ENCODE measurements around the gene RIPK3.
"Not testable (repeated sequence)": the region's sequence is repeated elsewhere in the genome, so short reads cannot be mapped to it uniquely, and the experiment has no call there.

RIPK3 gene

DNA sequence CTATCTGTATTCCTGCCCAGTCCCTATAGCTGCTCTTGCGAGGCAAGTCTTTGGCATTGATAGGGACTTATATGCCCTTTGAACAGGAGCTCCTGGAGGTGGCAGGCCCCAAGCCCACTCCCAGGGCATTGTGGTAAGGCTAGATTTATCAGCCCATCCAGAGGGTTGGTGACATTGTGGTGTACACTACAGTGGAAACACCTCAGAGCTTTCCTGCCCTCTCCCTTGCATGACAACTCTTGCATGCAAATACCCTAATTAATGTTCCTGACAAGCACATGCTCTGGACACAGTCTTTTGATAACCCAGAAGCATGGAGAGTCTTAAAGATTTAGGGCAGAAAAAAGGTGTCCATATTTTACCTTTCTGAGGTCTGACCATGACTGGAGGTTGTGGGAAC, 815 bp upstream of the RIPK3 start:
- DNase-seq = no peak

DNA sequence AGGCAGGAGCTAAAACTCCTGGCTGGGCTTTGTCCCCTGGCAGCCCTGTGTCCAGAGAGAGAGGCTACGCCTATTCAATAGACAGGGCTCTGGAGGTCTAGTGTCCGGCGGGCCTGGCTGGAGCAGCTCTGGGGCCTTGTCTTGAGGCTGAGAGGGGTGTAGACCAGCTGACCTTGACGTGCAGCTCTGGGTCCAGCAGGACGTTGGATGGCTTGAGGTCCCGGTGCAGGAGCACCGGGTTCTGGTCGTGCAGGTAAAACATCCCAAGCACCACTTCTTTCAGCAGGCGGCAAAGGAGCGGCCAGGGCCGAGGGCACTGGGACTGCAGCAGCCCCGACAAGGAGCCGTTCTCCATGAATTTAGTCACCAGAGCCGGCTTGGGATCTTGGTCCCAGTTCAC, 948 bp downstream of the RIPK3 start:
- DNase-seq = no peak

DNA sequence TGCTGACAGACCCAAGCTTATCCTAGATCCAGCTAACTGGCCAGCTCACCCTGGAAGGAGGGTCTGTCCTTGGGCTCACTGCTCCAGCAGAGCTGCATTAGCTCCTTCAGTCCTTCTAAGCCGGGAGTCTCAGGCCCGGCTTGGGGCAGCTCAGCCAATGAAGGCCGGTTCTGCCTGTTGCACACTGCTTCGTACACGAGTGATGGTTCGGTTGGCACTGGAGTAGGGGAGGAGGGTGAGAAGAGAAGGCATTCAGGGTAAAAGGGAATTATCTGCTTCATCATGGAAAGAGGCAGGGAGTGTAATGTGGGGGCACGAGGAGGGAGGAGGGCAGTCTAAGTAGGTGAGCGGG, 2.0 kb downstream of the RIPK3 start:
- DNase-seq = no peak

DNA sequence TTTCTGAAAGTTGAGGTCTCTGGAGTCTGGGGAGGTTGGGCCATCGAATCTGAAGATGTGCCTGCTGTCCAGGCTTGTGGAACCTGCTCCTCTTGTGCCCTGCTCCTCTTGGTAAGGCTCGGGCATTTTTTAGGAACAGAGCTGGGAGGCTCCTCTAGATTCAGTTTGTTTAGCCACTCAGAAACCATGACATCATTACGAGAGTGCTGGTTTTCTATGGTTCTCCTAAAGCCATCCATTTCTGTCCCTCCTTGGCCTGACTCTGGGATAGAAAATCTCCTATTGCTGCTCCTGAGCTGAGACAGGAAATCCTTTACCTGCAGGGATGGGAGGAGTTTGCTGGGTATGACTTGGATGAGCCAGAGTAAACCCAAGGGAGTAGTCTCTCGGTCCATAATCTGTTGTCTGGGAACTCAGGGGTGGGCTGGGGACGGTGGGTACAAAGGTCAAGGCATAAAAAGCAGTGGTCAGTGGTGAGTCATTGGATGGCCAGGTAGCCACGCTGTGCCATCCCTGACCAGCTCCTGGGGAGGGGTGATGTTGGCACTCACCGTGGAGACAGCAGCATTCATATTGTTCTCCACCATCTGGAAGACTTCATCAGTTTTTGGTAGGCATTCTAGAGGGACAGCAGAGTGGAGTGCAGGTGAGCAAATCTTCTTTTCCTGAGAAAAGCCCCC, 2.5 kb downstream of the RIPK3 start:
- no peak for DNase-seq

DNA sequence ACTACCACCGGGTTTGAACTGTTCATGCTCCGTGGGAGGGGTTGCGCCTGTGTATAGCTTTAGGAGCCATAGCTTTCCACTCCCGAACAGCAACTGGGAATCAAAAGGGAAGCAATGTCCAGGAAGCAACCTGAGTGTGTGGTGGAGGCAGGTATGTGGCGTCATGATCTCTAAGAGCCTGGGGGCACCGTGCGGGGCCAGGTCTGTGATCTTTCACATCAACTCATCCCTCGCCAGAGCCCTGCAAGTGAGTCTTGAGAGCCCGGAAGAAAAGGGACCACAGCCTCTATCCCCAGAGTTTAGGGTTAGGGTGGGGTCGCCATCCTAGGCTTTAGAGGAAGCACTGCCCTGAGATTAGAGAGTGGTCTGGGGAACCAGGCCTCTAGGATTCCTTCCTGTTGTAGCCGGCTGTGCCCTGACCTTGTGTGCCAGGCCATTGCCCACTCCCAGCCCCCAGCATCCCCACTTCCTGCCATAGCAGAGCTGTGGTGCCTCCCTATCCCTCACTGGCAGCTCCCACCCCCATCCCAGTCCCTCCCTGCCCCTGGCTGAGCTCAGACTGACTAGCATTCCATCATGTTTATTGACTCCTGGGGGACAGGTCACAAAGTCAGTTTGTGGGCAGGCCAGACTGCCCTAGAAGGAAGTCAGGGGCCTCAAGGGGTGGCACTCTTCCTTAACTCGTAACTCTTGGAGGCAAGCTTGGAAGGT, 4.2 kb downstream of the RIPK3 start:
- DNase-seq = no peak

DNA sequence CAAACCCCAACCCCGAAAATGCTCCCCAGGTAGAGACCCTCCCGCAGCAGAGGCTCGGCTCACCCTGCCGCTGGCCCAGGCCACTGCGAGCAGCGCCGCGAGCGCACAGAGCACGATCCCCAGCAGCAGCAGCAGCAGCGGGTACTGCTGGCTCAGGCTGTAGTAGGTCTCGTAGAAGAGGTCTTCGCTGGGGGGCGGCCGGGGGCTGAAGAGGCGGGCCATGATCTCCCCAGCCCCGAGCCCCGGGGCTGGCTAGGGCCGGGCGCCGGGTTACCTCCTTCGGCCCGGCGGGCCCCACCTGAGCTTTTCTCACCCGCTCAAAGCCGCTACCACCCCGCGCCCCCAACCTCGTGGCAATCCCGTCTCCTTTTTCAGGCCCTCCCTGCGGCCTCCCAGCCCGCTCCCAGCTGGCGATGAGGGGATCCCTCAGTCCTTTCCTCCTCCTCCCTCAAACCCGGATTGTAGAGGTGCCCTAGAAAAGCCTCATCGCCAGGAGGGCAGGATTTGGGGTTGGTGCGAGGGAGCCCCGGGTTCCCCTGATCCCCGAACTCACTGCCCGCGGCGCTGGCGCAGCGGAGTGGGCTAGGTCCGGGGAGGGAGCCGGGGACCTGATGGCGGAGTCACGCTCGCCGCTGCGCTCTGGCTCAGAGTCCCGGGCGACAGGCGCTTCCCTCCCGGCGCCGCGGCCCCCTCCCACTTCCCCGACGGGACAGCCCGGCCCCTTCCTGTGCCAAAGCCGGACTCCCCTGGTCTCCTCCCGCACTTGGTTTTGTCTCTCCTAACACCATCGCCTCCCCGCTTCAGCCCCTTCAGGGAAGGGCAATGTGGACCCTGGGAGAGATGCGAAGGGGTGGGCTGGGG, 5.1 kb downstream of the RIPK3 start, which contains the start of gene ADCY4:
ADCY4 (minus strand) TSS at position 641 of the 861 bp plus-strand sequence; CDS start at position 222, 419 bp downstream.
- no peak for DNase-seq

DNA sequence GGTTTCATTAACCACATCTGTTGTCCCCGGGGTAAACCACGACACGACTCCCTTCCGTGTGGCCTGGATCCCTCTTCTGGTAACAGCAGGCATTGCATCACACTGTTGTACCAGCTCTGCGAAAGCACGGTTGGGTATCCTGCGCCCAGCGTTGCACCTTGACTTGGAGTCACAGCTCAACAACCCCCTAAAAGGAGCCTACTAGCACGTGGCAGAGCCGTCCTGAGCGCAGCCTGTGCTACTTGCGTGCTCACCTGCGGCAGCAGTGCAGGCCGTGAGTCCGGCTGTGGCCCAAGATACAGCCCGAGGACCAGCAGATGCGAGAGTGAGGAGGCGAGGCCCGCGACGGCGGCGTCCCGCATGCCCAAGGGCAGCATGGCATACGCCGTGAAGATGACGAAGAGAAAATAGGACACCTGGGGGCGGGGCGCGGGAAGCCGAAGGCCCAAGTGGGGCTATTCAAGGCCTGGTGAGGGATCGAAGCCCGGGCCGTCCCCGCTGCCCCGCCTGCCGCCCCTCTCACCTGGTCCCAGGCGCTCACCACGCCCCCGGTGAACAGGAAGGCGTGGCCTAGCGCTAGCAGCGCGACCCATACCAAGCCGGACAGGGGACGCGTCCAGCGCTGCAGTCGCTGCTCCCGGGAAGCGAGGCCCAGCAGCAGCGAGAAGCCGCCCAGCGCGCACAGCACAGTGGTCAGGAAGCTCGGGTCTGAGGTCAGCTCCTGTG, 7.4 kb downstream of the RIPK3 start:
- DNase-seq = peak; percentile 72 to 77

DNA sequence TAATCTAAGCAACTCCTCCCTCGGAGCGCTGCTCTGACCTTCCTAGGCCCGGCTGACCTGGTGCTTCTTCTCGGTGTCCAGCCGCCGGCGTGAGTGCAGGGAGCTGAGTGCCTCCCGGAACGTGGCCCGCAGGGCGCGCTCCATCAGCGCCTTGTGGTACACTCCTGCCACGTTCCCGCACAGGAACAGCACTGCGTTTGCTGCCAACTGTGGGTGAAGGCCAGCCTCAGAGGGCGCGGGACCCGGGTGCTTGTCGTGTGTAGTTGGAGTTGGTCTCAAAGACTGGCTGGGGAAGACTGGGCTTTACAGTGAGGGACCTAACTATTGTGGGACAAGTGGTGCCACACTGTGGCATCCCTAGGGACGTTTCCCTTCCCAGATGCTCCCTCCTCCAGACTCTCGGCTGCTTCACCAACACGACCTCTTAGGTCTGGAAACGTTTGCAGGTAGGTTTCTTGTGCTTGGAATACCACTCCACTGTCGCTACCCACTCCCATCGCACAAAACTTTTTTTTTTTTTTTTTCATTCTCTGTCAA, 8.0 kb downstream of the RIPK3 start:
- no peak for DNase-seq

DNA sequence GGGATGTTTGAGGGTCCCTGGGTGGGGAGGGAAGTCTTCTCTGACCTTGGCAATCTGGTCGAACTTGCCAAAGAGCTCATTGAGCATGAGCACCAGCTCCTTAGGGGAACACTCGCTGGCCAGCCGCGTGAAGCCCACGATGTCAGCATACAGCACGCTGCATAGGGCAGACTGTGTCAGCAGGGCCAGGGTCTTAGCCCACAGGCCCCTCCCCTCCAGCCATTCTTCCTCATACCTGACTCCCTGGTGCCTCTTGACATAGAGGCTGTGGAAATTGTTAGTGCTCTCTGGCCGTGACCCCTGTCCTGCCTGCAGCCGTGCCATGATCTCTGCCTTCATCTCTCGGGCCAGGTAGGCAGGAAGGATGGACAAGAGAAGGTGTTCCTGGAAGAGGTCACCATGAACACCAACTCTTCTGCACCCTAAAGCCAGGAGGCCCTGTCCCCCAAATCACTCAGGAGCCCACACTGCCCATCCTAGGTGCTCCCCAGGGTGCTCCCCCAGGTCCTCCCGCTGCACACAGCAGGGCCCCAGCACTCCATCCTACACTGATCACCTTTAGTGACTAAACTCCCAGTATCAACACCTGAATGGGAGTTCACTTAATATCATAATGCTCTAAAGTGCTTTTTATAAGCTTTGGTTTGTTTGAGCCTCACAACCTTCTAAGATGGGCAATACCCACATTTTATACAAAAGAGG, 8.7 kb downstream of the RIPK3 start:
- DNase-seq = no peak

DNA sequence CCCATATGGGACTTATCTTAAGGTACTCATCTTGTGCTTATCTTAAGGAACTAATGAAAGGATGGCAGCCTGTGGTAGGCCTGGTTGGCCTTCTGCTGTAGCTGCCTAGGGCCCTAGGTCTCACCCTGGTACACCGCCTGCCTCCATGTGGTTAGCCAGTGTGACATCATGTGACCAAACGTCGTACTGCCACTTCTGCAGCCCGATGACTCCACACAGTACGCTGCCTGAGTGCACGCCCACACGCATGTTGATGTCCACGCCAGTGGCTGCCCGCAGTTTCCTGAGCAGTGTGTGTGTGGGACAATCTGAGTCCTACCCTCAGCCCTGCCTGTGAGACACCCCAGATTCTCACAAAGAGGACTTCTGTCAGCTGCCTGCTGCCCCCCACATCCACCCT, 10.1 kb downstream of the RIPK3 start:
- peak in 1 of 2 donors; percentile 33 for DNase-seq

DNA sequence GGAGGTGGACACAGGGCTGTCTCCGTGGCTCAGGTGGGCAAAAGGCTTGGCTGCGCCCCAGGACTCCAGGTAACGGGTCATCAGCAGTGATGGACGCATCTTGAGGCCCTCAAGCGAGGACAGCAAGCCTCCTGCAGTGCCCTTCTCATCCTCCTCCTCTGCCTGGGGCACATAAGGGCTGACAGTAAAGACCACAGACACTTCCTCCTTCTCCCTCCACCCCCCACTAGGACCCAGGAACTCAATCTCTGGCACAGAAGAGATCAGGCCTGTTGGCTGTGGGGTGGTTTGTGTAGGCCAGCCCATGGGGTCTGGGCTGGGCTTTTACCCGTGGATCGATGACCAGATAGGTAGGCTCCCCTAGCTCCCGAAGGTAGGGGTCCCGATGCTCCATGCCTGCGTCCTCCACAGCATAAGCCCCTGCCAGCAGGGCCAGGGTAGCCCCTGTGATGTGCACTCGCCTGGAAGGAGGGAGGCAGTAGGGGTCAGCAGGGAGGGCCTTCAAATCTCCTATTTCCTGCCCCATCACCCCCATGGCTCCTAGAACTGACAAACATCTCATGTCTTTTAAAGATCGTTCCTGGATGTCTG, 10.6 kb downstream of the RIPK3 start:
- DNase-seq = no peak

DNA sequence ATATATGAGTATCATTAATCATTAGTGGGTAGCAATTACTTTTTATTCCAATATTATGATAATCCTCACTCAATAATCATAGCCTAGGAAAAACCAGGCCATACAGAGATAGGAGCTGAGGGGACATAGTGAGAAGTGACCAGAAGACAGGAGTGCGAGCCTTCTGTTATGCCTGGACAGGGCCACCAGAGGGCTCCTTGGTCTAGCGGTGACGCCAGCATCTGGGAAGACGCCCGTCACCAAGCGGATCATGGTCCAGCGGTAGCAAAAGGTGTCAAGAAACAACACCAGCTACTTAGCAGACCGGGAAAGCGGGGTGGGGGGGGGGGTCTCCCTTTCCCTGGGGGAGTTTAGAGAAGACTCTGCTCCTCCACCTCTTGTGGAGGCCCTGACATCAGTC, 11.9 kb downstream of the RIPK3 start:
- not testable (repeated sequence) for DNase-seq

DNA sequence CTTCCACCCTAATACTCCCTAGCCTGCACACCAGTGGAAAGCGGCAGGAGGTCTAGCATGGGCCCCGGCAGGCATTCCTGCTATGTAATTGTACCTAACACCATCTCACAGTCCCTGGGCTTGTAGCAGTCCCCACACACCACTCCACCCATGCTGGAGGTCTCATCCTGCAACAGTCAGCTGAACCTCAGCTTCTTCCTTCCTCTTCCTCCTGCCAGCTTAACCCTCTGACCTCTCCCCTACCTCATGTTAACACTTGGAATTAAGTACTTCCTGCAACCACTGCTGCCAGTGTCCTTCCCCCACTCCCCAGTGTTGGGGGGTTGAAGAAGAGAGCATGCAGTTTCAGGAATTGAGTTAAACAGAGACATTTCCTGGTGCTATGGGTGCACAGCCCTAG, 12.5 kb downstream of the RIPK3 start:
- DNase-seq = no peak

DNA sequence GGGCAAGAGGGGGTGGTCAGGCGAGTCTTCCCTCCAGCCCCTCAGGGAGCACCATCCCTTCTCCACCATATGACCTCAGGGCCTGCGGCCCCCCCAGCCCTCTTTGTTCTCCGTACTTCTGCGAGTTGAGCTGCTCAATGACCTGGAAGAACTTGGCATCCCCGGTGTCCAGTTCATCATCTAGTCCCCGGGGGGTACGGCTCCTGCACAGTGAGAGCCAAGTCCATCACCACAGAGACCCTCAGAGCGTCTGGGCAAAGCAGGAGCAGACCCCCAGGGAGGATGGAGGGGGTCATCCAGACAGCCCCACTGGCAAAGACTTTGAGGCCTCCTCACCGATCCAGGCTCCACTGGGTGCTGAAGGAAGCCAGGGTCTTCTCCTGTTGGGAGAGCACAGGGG, 13.8 kb downstream of the RIPK3 start:
- no peak for DNase-seq

DNA sequence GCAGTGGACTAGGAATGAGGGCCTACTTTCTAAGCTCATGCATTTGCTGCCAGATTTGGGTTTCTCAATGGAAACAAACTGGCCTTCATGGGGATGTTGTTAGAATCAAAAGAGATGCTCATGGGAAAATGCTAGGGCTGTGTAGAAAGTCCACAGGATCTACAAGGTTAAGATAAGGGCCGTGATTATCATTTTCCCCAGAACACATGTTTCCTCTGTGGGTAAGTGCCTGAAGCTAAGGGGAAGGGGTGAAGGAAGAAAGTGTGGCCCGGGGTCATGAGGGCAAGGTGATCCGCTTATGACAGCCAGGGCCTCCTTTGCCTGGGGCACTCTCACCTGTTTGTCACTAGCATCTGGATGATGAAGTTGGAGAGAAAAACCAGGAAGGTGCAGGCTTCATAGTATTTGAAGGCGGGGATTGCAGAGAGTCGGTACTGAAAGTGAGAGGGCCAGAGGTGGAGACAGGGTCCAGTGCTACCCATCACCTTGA, 14.7 kb downstream of the RIPK3 start:
- no peak for DNase-seq

DNA sequence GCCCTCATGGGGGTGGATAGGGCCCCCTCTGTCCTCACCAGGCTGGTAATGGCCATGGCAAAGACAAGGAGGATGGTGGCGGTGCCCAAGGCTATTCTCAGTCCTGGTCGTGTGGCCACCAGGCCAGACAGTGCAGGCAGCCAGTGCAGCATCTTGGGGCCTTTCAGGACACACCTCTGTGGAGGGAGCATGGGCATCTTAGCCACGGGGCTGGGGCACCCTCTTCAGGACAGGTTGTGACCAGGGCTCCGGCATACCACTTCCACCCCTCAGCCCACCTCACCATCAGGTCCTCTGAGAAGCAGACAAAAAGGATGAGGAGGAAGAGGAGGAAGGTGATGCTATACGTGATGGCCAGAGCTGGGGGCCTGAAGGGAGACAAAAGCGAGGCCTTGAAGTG, 15.8 kb downstream of the RIPK3 start:
- no peak for DNase-seq

DNA sequence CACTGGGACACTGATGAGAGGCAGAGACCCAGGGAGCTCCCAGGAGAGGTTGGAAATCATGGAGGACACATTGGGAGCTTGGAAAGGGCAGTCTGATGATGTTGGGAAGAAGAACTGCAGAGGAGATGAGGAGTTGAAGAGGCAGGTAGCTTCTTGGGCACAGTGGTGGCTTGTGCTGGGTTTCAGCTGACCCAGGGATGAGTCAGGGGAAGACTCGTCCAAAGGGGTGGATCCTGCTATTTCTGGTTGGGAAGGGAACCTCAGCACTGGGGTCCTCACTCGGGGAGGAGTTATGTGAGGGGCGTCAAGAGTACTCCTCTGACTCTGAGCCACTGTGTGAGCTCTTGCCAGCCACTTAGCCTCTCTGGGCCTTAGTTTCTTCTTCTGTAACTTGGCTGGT, 16.4 kb downstream of the RIPK3 start:
- no peak for DNase-seq

DNA sequence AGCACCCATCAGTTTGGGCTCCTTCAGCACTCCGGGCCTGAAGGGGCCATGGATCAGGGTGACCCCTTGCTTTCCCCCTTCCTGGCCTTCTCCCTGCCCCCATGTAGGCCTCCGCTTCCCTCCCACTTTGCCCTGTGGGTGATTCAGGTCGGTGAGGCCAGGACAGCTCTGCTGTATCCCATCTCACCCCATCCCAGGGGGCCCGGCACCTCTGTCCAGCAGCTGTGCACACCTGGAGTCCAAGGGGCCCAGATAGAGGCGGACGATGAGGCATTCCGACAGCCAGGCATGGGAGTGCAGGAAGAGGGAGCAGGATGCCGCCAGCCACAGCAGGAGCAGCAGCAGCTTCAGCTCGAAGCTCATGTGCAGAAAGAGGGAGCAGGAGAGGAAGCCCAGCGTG, 17.1 kb downstream of the RIPK3 start:
- no peak for DNase-seq

DNA sequence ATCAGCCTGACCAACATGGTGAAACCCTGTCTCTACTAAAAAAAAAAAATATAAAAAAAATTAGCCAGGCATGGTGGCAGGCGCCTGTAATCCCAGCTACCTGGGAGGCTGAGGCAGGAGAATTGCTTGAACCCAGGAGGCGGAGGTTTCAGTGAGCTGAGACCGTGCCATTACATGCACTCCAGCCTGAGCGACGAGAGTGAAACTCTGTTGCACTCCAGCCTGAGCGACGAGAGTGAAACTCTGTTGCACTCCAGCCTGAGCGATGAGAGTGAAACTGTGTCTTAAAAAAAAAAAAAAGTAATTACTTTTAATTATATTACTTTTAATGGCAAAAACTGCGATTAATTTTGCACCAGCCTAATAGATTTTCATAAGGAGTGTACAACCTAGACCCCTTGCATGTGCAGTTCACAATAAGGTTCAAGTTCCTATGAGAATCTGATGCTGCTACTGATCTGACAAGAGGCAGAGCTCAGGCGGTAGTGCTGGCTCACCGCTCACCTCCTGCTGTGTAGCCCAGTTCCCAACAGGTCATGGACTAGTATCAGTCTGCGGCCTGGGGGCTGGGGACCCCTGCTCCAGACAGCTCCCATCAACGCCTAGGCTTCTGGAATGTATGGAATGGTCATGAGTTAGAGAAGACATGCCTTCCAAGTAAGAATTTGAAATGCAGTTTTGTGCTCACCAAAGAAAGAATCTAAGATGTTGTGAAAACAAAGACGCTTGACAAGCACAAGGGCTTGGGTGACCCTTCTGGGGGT, 18.4 kb downstream of the RIPK3 start:
- no peak for DNase-seq

DNA sequence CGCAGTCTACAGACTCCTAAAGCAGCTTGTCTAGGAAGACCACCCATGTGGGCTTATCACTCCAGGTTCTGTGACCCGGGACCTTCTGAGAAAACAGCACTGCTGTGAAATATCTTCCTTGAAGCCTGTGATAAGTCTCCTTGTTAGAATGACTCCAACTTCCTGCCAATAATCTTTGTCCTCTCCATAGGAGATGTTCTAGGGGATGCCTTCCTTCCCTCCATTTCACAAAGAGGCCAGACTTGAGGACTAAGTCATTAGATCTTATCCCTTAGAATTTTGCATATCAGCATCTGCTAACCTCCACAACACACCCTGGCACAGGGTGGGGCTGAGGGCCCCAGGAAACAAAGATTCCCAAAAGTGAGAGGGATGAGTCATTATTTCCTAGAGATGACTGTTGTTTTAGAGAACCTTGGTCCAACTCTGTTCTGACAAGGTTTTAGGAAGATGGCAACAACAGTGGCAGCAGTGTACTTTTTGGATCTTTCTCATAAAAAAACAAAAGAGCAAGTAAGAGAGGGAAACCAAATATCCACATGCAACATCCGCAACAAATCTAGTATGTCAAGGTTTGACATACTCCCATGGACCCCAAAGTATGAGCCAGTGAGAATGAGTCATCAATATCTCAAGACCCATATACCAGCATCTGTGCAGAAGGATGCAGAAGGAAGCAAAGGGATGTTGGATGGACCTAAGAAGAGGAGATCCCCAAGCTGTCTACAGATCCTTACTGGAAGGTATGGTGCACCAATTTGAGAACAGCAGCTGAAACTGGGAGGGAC, 22.5 kb downstream of the RIPK3 start:
- DNase-seq = no peak

Data from stimulated activated CD4-positive, alpha-beta T cell treated with anti-CD3 and anti-CD28 coated beads, Interleukin-2, amount 100 ng/mL, for 48 hours (primary cell).